Islet of Langerhans (tissue), 1 donor: ENCODE data around the gene WLS.

ENCODE experiments used
- FAIRE-seq: peaks from one replicate; lab custom pipeline; 2011; peaks lifted over from hg19 to GRCh38; lab: Jason Lieb, UNC

The WLS gene

DNA sequence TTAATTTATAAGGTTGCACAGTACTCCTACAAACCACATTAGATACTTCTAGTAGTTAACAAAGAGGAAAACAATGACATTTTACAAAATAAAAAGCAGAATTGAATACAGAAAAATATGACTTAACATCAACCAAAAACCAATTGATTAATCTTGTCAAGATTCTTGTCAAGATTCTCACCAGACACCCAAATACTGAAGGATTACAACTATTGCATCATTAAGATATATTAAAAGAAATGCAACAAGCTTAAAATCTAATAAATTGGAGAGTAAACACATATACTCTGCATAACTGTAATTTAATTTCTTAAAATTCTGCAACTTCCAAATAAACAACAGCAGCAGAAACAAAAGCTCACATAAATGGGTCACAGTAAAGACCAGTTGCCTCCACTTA lies 4.7 kb downstream of the WLS start:
- no peak for FAIRE-seq

DNA sequence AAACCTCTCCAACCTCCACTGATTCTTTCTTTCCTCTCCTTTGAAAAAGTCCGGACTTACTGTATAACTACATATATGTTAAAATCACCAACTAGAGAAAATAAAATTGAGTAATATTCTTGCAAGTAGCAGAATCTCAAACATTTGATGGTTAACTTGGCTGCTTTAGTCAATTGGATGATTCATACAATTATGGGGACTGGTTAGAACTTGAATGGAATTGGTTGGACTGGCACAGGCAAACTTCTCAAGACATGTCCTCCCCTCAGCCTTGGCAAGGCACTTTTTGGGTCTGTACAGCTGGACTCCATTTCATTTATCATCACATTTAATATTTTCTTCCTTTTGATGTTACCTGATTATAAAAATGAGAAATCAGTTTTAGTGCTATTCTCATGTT lies 6.5 kb downstream of the WLS start:
- no peak for FAIRE-seq

DNA sequence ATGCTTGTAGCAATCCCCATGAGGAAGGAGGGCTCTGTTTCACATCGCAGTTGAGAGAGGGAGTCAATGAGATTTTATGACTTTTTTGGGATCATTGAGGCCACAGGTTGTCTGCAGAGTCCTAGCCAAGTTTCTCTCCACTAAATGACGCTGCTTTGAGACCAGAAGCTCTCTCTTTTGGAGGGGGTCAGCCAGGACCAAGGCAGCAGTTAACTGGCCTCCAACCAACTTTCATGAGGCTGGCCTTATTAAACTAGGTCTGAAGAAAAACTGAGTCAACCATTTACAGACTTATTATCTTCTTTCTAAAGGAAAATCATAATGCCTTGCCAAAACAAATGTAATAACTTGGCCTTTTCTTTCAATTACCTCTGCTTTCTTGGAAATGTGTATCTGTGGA lies 8.6 kb downstream of the WLS start:
- FAIRE-seq: no peak

DNA sequence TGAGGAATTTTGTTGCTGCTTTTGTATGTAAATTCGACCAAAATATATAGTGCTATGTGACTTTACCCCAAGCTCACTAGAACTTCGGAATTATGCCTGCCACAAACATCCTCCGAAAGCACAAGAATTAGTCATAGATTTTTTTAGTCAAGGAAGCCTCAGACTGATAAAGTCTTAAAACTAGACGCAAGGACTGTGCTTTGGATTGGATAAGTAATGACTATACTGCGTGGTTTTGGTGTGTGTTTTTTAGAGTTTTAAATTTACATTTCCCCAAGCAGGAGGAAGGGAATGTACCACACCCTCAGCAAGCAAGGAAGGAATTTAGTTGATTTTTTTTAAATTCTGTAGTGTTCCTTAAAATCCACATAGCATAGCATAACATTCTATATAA lies 10.3 kb downstream of the WLS start:
- no peak for FAIRE-seq

DNA sequence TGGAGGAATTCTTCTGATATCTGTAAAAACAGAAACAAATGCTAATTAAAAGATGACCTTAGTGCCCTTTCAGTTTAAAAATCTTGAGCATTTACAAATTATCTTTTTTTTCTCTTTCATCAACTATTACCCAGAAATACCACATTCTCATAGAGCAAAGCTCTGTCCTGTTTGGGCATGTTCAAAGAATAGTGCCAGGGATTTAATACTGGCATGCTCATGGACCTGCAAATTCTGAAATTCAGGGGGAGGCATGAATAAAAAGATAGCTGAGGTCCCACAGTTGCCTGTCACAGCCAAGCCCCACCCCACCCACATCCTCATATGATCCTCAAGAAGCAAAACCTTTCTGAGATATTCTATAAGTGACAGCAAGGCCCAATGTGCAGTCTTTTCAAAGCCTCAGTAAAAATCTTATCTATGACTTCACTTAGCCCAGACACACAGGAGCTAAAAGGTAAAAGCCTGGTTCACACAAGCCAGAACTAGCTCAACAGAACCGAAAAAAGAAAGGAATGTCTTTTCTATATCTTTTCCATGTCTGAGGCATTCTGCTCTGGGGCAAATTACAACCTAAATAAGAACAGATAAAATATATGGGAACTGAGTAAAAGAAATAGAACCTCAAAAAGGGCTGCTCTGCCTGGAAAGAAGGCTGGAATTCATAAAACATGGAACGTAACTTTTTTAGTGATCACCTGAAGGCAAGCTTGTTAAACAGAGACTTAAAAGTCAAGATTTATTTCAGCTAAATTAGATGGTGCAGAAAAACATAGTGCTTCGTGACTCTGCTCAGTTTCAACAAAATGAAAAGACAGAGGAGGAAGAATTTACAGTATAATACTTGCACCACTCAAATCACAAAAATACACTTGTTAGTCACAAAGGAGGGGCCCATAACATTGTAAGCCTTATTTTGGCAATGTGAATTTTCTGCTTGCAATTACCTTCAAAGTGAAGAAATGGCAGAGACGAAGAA lies 11.0 kb downstream of the WLS start:
- no peak for FAIRE-seq

DNA sequence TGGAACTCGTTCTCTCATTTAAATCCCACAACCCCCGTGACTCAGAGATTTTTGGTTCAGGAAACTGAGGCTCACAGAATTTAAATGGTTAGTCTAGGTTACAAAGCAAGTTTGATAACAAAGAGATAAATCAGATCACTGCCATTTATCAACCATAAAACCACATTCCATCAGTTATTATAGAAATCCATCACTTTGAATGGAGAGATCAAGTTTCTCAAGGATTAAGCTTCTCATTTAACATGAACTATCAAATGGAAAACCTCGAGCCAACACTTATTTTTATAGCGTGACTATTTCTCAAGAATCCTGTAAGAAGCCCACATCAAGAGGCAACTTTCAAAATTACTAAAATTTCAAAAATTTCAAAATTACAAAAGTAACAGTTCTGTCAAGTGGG lies 11.9 kb downstream of the WLS start:
- FAIRE-seq: no peak

DNA sequence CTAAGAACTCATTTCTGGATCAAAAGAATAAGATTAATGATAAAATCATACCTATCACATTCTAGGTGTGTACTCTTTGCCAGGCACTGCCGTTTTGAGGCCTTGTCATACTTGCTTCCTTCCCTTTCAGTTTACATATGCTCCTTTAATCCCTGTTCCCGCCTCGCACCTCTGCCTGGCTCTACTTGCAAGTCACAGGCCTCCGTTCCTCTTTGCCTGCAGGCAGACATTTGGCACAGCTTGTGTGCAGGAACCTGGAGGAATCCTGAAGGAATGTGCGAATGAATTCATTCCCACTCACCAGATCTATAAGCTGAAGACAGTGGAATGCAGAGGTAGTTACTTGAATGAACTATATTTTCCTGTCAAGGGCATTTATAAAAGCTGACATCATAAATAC lies 13.8 kb downstream of the WLS start:
- FAIRE-seq: no peak

DNA sequence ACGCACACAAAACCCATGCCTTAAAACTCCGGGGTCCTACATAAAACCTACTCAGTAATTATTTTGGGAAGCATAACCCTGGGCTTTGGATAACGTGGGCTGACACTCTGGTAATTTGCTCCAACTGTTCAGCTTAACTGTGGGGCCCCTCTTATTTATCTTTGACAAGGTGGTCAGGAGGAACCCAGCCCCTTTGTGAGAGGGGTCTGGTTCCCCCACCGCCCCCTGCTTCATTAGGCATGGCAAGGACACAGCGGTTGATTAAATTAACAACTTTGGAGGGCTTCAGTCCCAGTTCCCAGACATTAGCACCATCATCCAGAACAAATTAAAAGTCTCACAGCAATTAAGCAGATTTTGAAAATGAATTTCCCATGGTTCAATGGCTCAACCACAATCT lies 14.7 kb downstream of the WLS start:
- FAIRE-seq: no peak

DNA sequence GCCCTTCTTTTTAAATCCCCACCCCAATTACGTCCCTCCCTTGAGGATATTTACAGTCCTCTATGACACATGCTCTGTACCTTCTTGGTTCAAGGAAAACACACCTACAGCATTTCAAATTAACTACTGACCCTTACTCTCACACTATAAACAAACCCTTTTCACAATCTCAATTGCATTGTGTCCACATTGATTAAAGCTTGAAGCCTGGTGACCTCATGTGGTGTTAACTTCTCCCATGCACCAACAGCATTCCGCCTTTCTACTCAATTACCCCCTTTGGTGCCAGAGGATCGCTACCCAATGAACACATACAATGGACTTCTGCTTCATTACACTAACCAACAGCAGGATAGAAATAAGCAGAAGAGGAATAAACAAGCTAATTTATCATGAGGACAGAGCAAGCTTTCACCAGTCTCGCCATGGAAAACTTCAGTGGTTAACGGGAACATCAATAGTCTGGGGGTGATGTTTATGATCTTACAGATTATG lies 15.2 kb downstream of the WLS start:
- FAIRE-seq: peak; percentile 94

DNA sequence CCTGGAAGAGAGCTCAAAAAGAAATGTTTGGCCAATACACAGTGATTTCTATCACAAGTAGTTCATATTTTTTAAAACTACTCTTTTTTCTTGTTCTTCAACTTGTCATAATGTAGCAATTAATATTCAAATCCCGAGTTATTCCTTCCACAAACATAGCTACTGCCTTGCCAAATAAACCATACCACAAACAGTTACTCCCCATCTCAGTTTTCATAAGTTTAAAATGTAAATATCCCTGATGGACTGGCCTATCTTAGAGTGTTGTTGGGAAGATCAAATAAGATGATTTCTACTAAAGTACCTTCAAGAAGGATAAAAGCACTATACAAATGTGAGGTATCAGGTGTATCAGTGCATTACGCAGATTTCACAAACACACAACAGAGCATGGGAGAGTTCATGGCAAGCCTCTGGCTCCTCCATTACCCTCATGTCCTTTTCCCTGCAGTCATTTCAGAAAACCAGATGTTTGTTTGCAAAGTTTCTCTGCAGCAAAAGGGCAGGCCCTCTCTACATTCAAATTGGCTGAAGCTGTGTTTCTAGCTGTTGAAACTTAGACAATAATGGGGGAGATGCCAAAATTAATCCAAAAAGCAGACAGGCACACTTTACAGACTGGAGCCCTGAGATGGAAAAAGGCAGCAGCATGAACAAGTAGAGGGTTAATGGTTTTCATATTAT lies 16.1 kb downstream of the WLS start:
- FAIRE-seq: no peak

DNA sequence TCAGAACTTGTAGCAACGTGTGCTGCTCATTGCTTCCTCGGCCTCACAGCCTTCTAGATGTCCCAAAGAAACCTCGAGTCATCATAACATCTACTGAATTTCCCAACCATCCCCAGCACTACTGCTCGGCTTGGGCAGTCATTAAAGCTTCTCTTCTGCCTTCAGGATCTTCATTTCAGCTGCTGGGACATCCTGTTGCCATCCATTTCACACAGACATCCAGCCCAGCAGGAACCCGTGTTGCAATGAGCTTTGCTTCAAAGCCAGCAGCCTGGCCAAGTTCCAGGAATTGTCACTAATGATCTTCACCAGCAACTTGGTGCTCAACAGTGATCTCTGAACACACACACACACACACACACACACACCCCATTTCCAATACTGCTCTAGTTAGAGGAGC lies 18.5 kb downstream of the WLS start:
- FAIRE-seq: no peak

DNA sequence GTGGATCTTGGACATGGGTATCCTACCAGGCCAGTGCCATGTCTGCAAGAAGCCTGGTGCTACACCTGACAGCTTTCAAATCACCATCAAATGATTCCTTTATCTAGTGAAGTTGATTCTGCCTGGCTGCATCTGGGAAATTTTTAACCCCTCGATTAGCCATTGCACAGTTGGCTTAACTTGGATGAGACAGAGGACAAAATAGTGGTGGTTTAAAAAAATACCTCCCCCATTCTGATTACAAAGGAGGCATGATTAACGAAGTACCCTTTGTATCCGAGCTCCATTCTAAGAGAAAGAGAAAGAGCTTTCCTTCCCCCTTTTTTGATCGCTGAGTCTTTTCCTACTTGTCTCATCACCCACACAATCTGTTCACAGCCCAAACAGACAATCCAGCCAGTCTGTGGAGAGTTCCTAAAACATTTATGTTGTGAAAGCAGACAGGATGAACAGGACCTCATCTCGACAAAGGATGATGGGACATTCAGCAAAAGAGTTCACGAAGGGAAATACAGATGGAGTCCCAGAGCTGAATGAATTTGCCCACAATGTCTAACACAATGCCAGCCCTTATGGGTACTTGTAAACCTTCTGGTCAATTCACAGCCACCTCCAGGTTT lies 20.5 kb downstream of the WLS start:
- FAIRE-seq: no peak

DNA sequence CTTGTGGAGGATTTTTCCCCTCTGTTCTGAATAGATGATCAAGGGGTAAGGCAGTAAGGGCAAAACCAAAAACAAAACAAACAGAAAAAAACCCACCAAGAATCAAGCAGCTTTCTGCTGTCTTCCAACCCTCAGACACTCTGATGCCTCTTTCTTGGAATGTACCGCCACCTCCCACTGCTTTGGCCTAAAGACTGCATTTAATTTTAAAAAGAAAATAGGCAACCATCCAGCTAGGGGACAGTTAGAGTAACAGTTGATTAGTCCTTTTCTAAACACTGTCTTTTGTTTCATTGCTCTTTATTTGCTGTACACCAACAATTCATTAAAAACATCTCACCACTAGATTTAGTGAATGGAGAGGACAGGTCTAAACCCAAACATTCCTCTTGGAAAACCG lies 21.5 kb downstream of the WLS start:
- FAIRE-seq: peak; percentile 41

DNA sequence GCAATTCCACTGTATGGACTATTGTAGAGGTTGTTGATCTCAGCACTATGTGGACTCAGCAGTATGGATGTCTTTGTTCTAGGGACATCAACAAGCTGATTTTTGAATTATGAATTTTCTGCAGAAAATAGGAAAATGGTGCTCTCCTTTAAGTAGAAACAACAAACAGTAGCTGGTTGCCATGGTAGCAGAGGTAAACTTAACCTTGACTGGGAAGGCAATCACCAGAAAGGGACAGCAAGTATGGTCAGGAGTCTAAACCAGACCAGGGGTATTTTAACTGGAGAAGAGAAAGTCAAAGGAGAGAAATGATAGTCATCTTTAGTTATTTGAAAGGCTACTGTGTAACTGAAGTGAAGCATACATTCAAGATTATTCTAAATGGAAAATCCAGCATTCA lies 22.3 kb downstream of the WLS start:
- no peak for FAIRE-seq

DNA sequence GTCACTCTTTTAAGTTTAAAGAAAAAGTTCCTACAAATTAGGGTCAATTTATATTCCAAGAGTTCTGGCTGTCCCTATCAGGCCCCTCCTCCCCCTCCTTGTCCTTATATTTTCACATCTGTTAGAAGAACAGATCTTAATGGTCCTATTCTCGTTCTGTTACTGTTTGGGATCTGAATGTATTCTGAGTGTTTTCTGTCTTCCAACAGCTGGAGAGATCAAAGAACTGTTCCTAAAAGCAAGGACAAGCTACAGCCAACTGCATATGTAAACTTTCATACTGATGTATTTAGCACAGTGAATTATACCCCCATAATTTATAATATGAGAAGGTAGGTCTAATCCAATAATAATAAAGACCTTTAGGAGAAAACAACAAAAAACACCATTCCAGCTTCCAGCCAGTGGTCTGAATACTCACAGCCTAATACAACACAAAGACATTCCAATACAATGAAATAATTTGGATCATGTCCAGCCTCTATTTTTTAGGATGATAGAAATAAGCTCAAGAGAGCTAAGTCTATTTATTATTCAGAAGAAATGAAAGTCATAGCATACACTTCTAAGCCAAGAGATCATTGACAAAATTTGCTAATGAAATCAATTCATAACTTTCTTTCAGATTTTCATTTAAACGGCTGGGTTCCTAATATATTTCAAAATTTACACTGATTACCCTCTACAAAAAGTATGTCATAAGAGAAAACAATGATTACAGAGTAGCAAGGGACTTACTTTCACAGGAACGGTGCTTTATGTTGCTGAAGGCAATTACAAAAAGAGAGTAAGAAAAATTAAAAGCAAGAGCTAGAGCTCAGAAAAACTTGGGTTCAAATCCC lies 25.3 kb downstream of the WLS start:
- FAIRE-seq: no peak

DNA sequence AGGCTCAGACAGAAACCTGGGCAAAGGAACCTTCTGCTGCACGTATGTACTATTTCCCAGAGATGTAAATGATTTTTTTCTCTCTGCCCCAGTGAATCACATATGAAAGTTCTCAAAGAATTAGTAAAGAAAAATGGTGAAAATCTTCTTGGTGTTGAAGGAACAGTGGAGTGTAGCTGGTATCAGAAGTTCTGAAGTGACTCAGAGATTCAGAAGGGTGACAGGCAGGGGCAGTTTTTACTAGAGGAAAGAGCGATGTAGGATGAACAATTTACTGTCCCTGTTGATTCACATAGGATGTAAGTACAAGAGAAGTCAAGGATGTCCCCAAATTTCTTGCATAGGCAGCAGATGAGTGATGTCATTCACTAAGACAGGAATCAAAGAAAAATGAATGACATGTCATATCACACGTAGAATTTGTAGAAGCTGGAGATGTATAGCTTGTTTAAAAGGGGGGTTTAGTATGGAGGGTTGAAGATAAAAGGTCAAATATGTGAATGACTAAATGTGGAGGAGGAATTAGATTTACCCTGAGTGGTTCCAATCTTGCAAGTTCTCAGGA lies 26.4 kb downstream of the WLS start:
- FAIRE-seq: no peak

DNA sequence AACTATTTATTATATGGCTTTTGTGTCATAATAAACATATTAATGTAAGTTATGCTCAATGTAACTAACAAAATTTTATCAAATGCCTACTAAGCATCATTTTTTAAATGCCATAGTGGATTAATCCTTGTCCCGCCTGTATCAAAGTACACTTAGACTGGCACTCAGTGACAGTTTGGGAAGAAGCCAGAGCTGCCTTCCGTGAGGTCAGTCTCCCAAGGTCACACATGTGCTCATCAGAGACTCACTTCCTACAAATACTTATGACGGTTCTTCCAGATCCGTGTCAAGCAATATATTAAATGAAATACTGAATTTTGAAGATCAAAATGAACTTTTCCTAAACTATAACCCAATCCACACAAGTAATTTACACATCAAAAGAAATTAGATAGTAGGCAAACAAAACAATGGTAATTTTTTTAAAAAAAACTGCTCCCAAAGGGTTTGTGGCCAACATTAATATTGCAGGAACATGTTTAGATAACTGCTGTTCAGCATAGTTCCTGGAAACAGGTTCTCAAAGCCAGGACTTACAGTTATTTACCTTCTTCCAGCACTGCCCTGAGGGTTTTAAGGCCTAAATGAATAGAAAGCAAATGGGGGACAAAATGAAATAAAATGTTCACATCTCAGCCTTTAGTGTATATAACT lies 27.2 kb downstream of the WLS start:
- no peak for FAIRE-seq

DNA sequence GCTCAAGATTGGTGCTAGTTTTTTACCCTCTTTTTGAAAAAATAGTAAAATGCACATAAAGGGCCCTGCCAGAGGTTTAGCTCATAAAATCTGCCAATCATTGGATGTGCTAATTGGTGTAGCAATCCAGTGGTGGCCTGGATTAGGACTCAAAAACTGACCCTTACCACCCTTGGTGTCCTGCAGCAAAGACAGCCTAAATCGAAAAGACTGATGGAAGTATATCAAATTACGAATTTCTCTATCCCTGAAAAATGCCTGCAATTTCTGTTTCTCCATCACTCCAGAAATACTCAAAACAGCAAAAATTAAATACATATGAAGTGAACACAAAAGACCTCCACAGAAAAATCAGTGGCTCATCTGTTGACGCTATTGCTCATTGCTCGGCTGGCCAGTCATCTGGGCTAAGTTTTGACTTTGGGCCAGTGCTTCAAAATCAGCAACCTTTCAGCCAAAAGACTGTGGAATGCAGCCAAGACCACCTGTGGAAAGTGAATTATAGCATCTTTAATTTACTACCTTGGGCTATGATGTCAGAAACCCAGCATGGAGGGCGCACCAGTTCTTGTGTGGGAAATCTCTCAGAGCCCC lies 30.0 kb downstream of the WLS start:
- no peak for FAIRE-seq

DNA sequence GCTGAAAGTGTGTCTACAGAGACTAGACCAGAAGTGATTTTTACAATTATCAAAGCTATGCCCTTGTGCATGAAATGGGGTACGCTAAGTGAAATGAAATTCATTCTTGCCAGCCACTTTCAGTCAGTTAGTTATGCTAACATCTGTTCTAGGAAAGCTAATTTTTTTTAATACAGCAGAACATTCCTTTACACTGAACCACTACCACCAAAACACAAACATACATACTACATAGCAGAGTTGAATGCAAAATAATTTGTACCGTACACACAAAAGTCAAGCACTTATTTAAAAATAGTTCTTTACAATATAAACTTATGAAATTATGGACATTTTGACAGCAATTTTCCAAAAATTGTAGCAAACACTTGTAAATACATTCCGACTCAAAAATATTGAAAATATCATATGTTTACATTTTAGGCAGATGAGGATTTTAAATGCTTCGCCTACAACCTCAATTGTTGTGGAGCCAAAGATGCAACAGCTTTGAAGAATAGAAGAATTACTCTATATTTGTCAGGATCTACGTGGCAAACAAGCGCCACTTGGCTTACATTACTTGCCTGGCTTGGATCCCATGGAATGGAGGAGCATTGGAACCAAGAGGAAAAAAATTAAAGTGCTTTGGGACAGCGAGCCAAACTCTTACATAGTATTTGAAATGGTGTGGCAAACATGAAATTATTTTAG lies 30.6 kb downstream of the WLS start:
- FAIRE-seq: no peak

DNA sequence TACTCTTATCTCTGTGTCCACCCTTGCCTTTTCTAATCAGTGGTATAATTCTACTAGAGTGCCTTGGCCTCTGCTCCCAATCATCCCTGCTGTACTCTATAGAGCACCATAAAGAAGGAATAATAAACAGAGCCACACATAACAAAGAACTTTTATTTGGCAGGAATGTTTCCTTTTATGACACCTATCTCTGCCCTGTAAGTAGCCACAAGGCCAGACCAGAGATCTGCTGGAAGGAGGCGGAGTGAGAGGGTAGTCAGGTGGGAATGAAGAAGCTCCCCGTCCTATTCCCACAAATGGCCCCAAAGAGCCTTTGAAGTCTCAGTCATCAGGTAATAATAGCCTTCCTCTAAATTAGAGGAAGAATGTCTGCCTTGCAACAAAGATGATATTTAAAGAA lies 32.7 kb downstream of the WLS start:
- no peak for FAIRE-seq
